ENCODE data around the gene CMTM5.

CMTM5 gene

GRCh38 chr14:23364164-23365035 lies 12.4 kb upstream of the CMTM5 start:
- no peak for DNase-seq (ENCODE audit: insufficient read length, low spot score)

GRCh38 chr14:23365036-23365731 lies 11.7 kb upstream of the CMTM5 start, which contains the start of gene EFS:
TSS of gene EFS (minus strand) at chr14:23365172. CDS start at chr14:23365025, 147 bp downstream.
- DNase-seq (ENCODE audit: insufficient read length, low spot score): no peak
- no peak for FAIRE-seq
- no peak for TF ChIP-seq CTCF (IDR thresholded peaks at IDR 0.05; ENCODE audit: insufficient read depth, missing control alignments)

More at GRCh38 chr14:23364164-23365035, 12.4 kb upstream of the CMTM5 start:
- FAIRE-seq: no peak
- TF ChIP-seq CTCF (IDR thresholded peaks at IDR 0.05; ENCODE audit: insufficient read depth, missing control alignments): no peak

GRCh38 chr14:23365732-23366425 lies 11.0 kb upstream of the CMTM5 start:
- peak; percentile 97 for DNase-seq (ENCODE audit: insufficient read length, low spot score)
- no peak for FAIRE-seq
- no peak for TF ChIP-seq CTCF (IDR thresholded peaks at IDR 0.05; ENCODE audit: insufficient read depth, missing control alignments)

- no peak for TF ChIP-seq CTCF (IDR thresholded peaks at IDR 0.05; ENCODE audit: insufficient read depth, missing control alignments)
- DNase-seq (ENCODE audit: insufficient read length, low spot score) (peak; percentile 93), FAIRE-seq (no peak)
These were observed 10.4 kb upstream of the CMTM5 start for GRCh38 chr14:23366426-23366921.

GRCh38 chr14:23370221-23370620 lies 6.6 kb upstream of the CMTM5 start:
- no peak for TF ChIP-seq CTCF (IDR thresholded peaks at IDR 0.05; ENCODE audit: insufficient read depth, missing control alignments)
- no peak for DNase-seq (ENCODE audit: insufficient read length, low spot score)
- no peak for FAIRE-seq

GRCh38 chr14:23371865-23372264 lies 5.0 kb upstream of the CMTM5 start:
- DNase-seq (ENCODE audit: insufficient read length, low spot score) (no peak), FAIRE-seq (no peak)
- TF ChIP-seq CTCF (IDR thresholded peaks at IDR 0.05; ENCODE audit: insufficient read depth, missing control alignments): no peak

All from D721Med (cell line).